ENCODE results near the gene ABCC6.
"Not testable (repeated sequence)": the region's sequence is repeated elsewhere in the genome, so short reads cannot be mapped to it uniquely, and the experiment has no call there.

Gene ABCC6

DNA sequence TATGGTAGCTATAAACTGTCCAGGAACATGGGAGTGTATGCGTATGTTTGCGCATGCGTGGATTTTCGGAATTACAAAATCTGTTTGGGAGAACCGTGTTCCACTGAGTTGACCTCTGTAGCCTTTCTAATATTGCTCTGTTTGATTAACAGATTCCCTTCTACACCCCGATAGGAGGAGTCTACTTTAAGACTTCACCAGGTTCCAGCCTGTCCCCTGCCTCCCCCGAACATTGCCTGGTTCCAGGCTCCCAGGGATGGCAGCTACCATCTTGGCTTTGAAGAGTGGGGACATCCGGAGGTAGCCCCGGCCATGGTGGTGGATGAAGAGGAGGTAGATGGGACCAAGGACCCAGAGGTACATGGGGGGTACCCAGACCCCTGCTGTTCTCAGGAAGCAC is 1.9 kb downstream of the ABCC6 start:
- POLR2A ChIA-PET; CTCF ChIA-PET; H3K9me3 ChIP-seq (ENCODE audit: control extremely low read depth in 1 of 5, control insufficient read depth in 4 of 5, insufficient read depth in 2 of 5, low read depth in 1 of 5, low read length in 4 of 5); H3K36me3 ChIP-seq (ENCODE audit: control insufficient read depth in 4 of 4, insufficient read depth in 4 of 4, low read length in 3 of 4); DNase-seq; H3K27me3 ChIP-seq (replicated peaks in 2 of 5; ENCODE audit: control insufficient read depth in 4 of 5, insufficient read depth in 5 of 5, low read length in 4 of 5); H3K4me1 ChIP-seq (ENCODE audit: control extremely low read depth in 1 of 4, control insufficient read depth in 4 of 4, insufficient read depth in 4 of 4, low read length in 3 of 4); H3K27ac ChIP-seq (ENCODE audit: insufficient read depth in 1 of 2, low read depth in 1 of 2, low read length in 2 of 2, poor library complexity in 1 of 2, severe bottlenecking in 2 of 2); H3K4me3 ChIP-seq (ENCODE audit: control insufficient read depth in 1 of 7, extremely low read depth in 1 of 7, insufficient read depth in 4 of 7, low read depth in 2 of 7, low read length in 6 of 7): not testable (repeated sequence)
- no CpG with 5 or more reads among the region's 9 CpGs for WGBS (ENCODE audit: insufficient coverage)

DNA sequence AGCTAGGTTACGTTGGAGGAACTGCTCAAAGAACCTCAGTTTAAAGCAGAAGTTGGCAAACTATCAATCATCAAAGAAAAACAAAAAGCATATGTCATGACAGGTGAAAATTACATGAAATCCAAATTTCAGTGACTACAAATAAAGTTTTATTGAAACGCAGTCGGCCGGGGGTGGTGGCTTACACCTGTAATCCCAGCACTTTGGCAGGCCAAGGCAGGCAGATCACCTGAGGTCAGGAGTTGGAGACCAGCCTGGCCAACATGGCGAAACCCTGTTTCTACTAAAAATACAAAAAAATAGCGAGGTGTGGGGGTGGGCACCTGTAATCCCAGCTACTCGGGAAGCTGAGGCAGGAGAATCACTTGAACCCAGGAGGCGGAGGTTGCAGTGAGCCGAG is 2.8 kb downstream of the ABCC6 start:
- WGBS (ENCODE audit: insufficient coverage) = no CpG with 5 or more reads among the region's 9 CpGs
- H3K27me3 ChIP-seq (replicated peaks in 2 of 5; ENCODE audit: control insufficient read depth in 4 of 5, insufficient read depth in 5 of 5, low read length in 4 of 5) = not testable (repeated sequence)

DNA sequence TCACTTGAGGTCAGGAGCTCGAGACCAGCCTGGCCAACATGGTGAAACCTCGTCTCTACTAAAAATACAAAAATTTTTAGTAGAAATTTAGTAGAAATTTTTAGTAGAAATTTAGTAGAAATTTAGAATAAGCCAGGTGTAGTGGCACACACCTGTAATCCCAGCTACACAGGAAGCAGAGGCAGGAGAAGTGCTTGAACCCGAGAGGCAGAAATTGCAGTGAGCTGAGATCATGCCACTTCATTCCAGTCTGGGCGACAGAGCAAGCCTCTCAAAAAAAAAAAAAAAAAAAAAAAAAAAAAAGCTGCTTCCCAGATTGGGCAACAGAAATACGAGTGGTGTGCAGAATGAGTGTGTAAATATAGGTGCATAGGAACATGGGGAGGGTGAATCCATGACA is 4.5 kb downstream of the ABCC6 start:
- H3K27me3 ChIP-seq (replicated peaks in 2 of 5; ENCODE audit: control insufficient read depth in 4 of 5, insufficient read depth in 5 of 5, low read length in 4 of 5); POLR2A ChIA-PET; H3K27ac ChIP-seq (ENCODE audit: insufficient read depth in 1 of 2, low read depth in 1 of 2, low read length in 2 of 2, poor library complexity in 1 of 2, severe bottlenecking in 2 of 2); H3K4me3 ChIP-seq (ENCODE audit: control insufficient read depth in 1 of 7, extremely low read depth in 1 of 7, insufficient read depth in 4 of 7, low read depth in 2 of 7, low read length in 6 of 7); DNase-seq; H3K36me3 ChIP-seq (ENCODE audit: control insufficient read depth in 4 of 4, insufficient read depth in 4 of 4, low read length in 3 of 4); H3K9me3 ChIP-seq (ENCODE audit: control extremely low read depth in 1 of 5, control insufficient read depth in 4 of 5, insufficient read depth in 2 of 5, low read depth in 1 of 5, low read length in 4 of 5); CTCF ChIA-PET; H3K4me1 ChIP-seq (ENCODE audit: control extremely low read depth in 1 of 4, control insufficient read depth in 4 of 4, insufficient read depth in 4 of 4, low read length in 3 of 4): not testable (repeated sequence)
- WGBS (ENCODE audit: insufficient coverage) = no CpG with 5 or more reads among the region's 5 CpGs

More for the DNA sequence above, 2.8 kb downstream of the ABCC6 start:
- H3K4me3 ChIP-seq (ENCODE audit: control insufficient read depth in 1 of 7, extremely low read depth in 1 of 7, insufficient read depth in 4 of 7, low read depth in 2 of 7, low read length in 6 of 7); POLR2A ChIA-PET; H3K36me3 ChIP-seq (ENCODE audit: control insufficient read depth in 4 of 4, insufficient read depth in 4 of 4, low read length in 3 of 4); H3K27ac ChIP-seq (ENCODE audit: insufficient read depth in 1 of 2, low read depth in 1 of 2, low read length in 2 of 2, poor library complexity in 1 of 2, severe bottlenecking in 2 of 2); CTCF ChIA-PET; H3K4me1 ChIP-seq (ENCODE audit: control extremely low read depth in 1 of 4, control insufficient read depth in 4 of 4, insufficient read depth in 4 of 4, low read length in 3 of 4); H3K9me3 ChIP-seq (ENCODE audit: control extremely low read depth in 1 of 5, control insufficient read depth in 4 of 5, insufficient read depth in 2 of 5, low read depth in 1 of 5, low read length in 4 of 5); DNase-seq: not testable (repeated sequence)

DNA sequence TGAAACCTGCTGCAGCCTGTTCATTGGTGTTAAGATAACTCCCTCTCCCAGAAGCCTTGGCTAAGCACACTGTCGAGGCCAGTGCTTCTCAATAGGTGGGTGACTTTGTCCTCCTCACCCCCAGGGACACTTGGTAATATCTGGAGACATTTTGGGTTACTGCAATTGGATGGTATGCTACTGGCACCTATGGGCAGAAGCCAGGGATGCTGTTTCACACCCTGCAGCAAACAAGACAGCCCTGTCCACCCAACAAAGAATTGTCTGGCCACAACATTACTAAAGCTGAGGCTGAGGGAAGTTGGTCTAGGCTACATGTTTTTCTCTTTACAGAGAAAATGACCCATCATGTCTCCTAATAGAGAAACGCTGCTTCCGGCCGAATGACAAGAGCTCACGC is 4.9 kb downstream of the ABCC6 start:
- POLR2A ChIA-PET; H3K4me1 ChIP-seq (ENCODE audit: control extremely low read depth in 1 of 4, control insufficient read depth in 4 of 4, insufficient read depth in 4 of 4, low read length in 3 of 4): not testable (repeated sequence)
- WGBS (ENCODE audit: insufficient coverage) = no CpG with 5 or more reads among the region's 5 CpGs

DNA sequence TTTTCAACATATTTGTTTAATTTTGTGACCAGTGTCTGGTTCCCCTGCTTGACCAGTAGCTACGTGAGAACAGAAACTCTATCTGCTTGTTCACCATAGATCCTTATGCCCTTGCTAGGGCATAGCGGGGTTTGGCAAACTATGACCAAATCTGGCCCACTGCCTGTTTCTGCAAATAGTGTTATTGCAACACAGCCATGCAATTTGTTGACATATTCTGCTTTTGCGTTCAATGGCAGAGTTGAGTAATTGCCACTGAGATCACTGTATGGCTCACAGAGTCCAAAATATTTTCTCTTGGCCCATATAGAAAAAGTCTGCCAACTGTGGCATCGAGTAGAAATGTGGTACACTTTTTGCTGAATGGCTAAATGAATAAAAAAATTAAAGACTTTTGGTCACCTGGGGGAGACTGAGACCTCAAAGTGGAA is 9.4 kb downstream of the ABCC6 start:
- 100% methylated on average over 1 of the region's 4 CpGs for WGBS (ENCODE audit: insufficient coverage)
- H3K27me3 ChIP-seq (replicated peaks in 2 of 5; ENCODE audit: control insufficient read depth in 4 of 5, insufficient read depth in 5 of 5, low read length in 4 of 5); DNase-seq; H3K4me1 ChIP-seq (ENCODE audit: control extremely low read depth in 1 of 4, control insufficient read depth in 4 of 4, insufficient read depth in 4 of 4, low read length in 3 of 4); H3K9me3 ChIP-seq (ENCODE audit: control extremely low read depth in 1 of 5, control insufficient read depth in 4 of 5, insufficient read depth in 2 of 5, low read depth in 1 of 5, low read length in 4 of 5); H3K27ac ChIP-seq (ENCODE audit: insufficient read depth in 1 of 2, low read depth in 1 of 2, low read length in 2 of 2, poor library complexity in 1 of 2, severe bottlenecking in 2 of 2); H3K36me3 ChIP-seq (ENCODE audit: control insufficient read depth in 4 of 4, insufficient read depth in 4 of 4, low read length in 3 of 4); POLR2A ChIA-PET; H3K4me3 ChIP-seq (ENCODE audit: control insufficient read depth in 1 of 7, extremely low read depth in 1 of 7, insufficient read depth in 4 of 7, low read depth in 2 of 7, low read length in 6 of 7); CTCF ChIA-PET: not testable (repeated sequence)

More for the DNA sequence above, 4.9 kb downstream of the ABCC6 start:
- CTCF ChIA-PET; H3K27ac ChIP-seq (ENCODE audit: insufficient read depth in 1 of 2, low read depth in 1 of 2, low read length in 2 of 2, poor library complexity in 1 of 2, severe bottlenecking in 2 of 2); H3K4me3 ChIP-seq (ENCODE audit: control insufficient read depth in 1 of 7, extremely low read depth in 1 of 7, insufficient read depth in 4 of 7, low read depth in 2 of 7, low read length in 6 of 7); DNase-seq; H3K9me3 ChIP-seq (ENCODE audit: control extremely low read depth in 1 of 5, control insufficient read depth in 4 of 5, insufficient read depth in 2 of 5, low read depth in 1 of 5, low read length in 4 of 5); H3K36me3 ChIP-seq (ENCODE audit: control insufficient read depth in 4 of 4, insufficient read depth in 4 of 4, low read length in 3 of 4); H3K27me3 ChIP-seq (replicated peaks in 2 of 5; ENCODE audit: control insufficient read depth in 4 of 5, insufficient read depth in 5 of 5, low read length in 4 of 5): not testable (repeated sequence)

DNA sequence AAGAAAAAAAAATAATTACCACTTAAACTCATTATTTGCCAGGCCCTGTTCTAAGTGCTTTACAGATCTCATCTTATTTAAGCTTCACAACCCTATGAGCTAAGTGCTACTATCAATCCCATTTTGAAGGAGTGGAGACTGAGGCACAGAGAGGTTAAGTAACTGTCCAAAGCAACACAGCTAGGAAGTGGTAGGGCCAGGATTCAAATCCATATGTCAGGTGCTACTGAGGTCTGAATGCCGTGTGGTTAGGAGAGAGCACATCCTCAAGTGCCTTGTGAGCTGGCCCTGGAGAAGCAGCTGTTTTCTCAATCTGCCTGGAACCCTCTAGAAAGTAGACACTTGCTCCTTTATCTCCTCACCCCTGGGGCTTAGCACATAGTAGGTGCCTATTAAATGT is 11.9 kb downstream of the ABCC6 start:
- H3K27me3 ChIP-seq (replicated peaks in 2 of 5; ENCODE audit: control insufficient read depth in 4 of 5, insufficient read depth in 5 of 5, low read length in 4 of 5); POLR2A ChIA-PET; CTCF ChIA-PET; DNase-seq; H3K27ac ChIP-seq (ENCODE audit: insufficient read depth in 1 of 2, low read depth in 1 of 2, low read length in 2 of 2, poor library complexity in 1 of 2, severe bottlenecking in 2 of 2); H3K36me3 ChIP-seq (ENCODE audit: control insufficient read depth in 4 of 4, insufficient read depth in 4 of 4, low read length in 3 of 4); H3K4me3 ChIP-seq (ENCODE audit: control insufficient read depth in 1 of 7, extremely low read depth in 1 of 7, insufficient read depth in 4 of 7, low read depth in 2 of 7, low read length in 6 of 7); H3K9me3 ChIP-seq (ENCODE audit: control extremely low read depth in 1 of 5, control insufficient read depth in 4 of 5, insufficient read depth in 2 of 5, low read depth in 1 of 5, low read length in 4 of 5); H3K4me1 ChIP-seq (ENCODE audit: control extremely low read depth in 1 of 4, control insufficient read depth in 4 of 4, insufficient read depth in 4 of 4, low read length in 3 of 4): not testable (repeated sequence)
- no CpG with 5 or more reads among the region's 1 CpG for WGBS (ENCODE audit: insufficient coverage)

DNA sequence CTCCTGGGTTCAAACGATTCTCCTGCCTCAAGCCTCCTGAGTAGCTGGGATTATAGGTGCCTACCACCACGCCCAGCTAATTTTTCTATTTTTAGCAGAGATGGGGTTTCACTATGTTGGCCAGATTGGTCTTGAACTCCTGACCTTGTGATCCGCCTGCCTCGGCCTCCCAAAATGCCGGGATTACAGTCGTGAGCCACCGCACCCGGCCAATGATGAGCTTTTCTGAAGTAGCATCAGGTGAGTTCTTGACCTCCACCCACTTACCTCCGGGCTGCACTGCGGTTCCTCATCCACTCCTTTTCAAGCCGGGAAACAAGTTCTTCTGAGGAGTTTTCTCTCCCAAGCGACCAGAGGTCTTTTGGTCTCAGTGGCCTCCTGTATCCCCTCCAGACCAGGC is 14.8 kb downstream of the ABCC6 start:
- DNase-seq; H3K9me3 ChIP-seq (ENCODE audit: control extremely low read depth in 1 of 5, control insufficient read depth in 4 of 5, insufficient read depth in 2 of 5, low read depth in 1 of 5, low read length in 4 of 5); CTCF ChIA-PET; H3K27me3 ChIP-seq (replicated peaks in 2 of 5; ENCODE audit: control insufficient read depth in 4 of 5, insufficient read depth in 5 of 5, low read length in 4 of 5); H3K27ac ChIP-seq (ENCODE audit: insufficient read depth in 1 of 2, low read depth in 1 of 2, low read length in 2 of 2, poor library complexity in 1 of 2, severe bottlenecking in 2 of 2); H3K36me3 ChIP-seq (ENCODE audit: control insufficient read depth in 4 of 4, insufficient read depth in 4 of 4, low read length in 3 of 4); POLR2A ChIA-PET; H3K4me1 ChIP-seq (ENCODE audit: control extremely low read depth in 1 of 4, control insufficient read depth in 4 of 4, insufficient read depth in 4 of 4, low read length in 3 of 4); H3K4me3 ChIP-seq (ENCODE audit: control insufficient read depth in 1 of 7, extremely low read depth in 1 of 7, insufficient read depth in 4 of 7, low read depth in 2 of 7, low read length in 6 of 7): not testable (repeated sequence)
- 88% methylated on average over 5 of the region's 12 CpGs for WGBS (ENCODE audit: insufficient coverage)

Measured in common myeloid progenitor, CD34-positive (primary cell).